ENCODE measurements around the gene PDE6A.

PDE6A gene

DNA sequence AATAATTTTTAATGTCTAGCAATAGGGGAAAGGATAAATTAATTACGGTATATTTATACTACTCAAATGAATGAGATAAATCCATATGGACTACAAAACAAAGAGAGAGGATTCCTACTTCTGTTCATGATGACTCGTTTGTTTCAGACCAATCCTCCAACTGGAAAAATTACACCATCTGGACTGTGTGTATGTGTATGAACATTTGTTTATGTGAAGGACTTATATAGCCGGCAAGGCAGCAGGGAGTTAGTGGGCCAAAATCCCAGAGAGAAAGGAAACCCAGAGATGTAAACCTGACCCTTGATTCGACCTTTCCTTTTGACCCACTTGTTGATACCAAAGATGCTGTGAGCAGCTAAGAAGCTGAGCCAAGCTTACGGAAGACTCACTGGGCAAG lies 20.1 kb downstream of the PDE6A start:
- DNase-seq = no peak

DNA sequence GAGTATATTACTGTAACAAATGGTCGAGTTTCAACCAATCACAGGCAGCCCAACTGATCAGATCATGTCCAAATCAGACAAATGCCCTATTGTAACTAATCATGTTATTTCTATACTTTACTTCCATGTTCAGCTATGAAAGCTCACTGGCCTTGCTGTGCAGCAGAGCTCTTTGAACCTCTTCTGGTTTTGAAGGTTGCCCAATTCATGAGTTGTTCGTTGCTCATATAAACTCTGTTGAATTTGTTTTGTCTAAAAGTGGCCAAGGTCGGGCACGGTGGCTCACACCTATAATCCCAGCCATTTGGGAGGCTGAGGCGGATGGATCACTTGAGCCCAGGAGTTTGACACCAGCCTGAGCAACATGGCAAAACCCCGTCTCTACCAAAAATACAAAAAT lies 21.6 kb downstream of the PDE6A start:
- no peak for DNase-seq

DNA sequence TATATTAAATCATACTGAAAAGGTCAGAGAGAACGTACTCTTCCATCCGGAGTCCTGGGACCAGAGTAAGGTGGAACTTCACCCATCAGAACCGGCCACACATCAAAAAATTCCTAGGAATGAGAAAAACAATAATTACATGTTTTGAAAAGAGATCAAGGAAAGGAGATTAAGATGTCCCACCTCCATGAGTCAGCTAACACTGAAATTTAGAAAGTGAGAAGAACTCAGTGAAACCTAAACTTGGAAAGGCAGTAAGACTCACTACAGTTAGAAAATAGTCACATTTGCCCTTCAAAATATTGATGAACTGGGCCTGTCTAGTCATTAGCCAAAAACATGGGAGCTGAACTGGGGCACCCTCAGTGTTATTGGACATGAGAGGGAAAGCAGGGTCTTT lies 23.0 kb downstream of the PDE6A start:
- DNase-seq = no peak

DNA sequence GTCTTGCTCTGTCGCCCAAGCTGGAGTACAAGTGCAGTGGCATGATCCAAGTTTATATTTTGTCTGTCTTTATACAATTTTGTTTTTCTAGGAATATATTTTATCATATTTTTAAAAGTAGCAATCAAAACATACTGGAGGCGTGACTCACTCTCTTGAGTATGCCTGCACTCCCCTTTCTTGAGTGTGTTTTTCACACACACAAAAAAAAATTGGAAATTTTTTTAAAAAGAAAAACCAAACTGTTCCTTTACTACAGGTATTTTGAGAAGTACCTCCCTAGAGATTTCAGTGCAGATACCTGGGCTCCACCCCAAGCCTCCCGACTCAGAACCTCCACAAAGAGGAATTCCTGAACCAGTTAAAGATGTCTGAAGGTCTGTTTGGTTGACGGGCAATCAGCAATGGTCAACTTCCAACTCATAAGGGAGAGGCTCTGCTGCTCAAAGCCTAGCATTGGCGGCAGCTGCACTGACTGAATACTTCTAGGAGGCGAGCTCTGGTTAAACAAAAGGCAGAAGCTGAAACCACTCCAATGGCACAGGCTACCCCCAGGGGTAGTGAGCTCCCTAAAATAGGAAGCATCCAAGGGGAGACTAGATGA lies 27.4 kb downstream of the PDE6A start:
- no peak for DNase-seq

DNA sequence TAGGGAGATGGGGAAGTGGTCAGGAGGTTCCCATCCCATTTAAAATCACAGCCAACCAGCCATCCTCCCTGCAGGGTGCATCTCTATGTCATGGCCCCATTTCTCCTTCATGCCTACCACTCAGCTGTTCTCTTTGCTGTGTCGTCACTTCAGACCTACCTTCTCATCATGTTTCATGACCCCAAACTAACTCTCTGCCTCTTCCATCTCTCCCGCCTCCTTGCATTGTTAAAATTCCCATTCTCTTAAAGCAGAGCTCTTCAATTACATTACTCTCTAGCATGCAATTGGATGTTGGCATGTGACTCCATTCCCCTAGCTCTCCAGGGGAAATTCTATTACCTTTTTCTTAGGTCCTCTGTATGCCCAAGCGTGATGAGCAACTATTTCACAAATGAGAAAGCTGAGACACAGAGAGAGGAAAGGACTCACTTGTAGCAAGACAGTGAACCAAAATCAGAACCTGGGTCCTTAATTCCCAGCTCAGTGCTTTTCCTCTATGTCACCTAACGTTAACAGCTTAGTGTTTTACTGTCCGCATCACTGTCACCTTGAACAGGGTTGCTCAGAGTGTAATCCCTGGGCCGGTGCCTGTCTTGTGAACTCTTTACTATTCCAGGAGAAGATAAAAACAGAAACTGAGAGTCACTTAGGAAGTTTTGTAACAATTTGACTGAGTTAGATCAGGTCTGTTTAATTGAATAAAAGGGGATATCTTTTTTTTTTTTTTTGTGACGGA lies 28.1 kb downstream of the PDE6A start:
- no peak for DNase-seq

DNA sequence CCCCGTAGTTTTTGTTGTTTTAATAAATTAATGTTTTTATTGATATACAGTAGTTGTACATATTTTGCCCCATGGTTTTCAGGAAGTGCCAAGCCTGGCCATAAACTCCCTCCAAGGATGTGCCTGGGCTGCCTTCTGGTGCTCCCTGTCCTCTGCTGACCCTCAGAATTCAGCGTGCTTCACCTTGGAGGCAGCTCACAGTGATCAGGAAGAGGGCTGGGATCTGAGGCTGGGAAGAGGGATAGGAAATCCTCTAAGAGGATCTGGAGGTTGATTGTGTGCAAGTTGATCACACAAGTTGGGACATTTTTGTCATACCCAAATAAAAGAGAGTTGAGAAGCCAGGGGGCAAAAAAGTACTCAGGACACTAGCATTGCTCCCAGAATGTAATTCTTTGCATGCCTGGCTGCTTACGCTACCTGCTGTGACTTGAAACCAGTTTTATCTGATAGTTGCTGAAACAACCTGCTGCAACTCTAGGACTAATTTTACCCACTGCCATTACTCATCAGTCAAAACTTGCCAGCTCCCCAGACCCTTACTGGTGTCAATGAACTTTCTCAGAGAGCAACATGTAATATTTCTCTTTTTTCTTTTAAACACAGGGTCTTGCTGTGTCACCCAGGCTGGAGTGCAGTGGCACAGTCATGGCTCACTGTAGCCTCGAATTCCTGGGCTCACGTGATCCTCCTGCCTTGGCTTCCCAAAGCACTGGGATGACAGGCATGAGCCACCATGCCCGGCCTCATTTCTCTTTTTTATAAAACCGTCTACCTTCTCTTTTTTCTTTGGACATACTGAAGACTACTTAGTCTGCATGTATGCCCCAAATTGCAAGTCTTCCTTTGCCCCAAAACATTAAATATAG lies 29.0 kb downstream of the PDE6A start:
- DNase-seq = peak; percentile 61

DNA sequence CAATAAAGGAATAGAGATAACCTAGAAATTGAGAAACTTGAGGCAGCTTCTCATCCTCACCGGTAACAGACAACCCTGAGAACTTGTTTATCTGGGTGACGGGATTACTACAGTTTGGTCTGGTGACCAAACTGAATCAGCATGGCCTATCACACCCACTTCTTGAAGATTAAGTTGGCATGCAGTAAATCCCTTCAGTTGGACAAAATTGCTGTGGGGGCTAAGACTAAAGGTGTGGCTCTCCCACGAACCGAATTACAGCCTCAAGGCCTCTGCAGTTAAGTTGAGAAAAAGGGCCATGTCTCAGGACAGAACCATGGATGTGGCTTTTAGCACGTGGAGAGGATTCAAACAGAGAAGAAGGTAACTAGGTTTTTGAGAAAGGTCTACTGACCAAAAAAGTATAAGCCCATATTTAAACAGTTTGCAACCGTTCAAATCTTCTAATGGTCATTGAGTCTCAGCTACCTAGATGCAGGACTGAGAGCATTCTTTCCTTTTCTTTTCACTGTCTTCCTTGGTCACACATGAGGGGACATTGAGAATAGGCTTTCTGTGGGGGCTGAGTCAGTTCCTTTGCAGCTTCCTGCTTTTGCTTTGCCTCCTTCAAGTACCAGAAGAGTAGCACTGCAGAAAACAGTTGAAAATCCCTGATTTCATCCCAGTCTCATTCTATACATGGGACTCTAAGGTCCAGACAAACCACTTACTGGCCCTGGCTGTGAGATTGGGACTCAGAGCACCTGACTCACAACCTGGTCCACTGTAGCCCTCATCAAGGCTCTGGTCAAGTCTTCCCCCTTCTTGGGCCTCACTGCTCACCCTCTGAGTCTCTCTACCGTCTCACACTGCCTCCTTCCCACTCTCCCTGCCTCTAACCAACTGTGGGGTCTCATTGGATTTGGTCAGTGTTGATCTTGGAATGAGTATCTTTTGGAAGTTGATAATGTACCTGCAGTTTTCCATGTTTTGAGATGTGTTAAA lies 30.9 kb downstream of the PDE6A start:
- no peak for DNase-seq

DNA sequence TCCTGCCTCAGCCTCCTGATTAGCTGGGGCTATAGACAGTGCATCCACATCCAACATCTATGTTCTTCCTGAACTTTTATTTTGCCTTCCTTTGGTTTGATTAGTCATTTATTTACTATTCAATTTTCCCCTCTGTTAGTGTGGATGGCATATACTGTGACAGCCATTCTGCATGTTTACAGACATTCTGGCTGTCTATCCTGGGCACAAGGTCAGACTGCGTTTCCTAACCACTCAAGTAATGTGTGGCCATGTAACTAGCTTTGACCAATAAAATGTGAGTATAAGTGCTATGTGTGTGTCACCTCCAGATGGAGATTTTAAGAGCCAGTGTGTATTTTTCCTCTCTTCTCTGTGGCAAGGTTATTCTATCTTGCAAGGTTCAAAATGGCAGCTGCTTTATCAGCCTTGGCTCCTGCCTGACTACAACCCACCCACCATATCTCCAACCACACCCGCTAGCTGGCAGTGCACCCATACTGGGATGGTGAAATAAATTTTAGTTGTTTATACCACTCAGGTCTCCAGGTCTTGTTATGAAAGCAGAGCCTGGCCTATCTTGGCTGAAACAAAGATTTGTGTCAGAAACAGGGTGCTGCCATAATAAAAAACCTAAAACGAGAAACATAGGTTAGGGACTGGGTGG lies 32.2 kb downstream of the PDE6A start:
- no peak for DNase-seq

DNA sequence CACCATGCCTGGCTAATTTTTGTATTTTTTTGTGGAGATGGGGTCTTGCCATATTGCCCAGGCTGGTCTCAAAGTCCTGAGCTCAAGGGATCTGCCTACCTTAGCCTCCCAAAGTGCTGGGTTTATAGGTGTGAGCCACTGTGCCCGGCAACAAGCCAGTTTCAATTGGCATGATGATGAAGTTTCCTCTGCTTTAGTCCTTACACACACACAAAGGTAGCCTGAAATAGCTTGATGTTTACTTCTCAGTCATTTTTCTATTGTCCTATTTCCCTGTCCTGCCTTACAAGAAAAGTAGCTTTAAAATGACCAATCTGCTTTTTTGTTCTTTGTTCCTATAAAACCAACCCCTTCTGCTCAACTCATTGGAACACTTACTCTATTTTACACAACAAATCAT lies 33.6 kb downstream of the PDE6A start:
- DNase-seq = no peak

DNA sequence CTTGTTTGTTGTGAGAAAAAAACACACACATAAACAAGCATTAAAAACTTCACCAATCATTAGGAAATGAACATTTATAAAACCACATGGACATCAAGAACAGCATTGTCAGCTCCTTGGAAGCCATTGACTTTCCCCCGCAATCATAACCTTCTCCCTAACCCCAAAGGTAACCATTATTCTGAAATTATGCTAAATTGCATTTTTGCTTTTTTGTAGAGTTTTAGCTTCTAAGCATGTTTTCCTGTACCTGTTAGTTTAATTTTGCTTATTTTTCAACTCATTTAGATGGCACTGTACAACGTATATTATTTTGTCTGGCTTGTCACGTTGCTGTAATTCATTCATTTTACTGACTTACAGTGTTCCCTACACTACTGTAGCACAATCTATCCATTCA lies 36.8 kb downstream of the PDE6A start:
- DNase-seq = no peak

DNA sequence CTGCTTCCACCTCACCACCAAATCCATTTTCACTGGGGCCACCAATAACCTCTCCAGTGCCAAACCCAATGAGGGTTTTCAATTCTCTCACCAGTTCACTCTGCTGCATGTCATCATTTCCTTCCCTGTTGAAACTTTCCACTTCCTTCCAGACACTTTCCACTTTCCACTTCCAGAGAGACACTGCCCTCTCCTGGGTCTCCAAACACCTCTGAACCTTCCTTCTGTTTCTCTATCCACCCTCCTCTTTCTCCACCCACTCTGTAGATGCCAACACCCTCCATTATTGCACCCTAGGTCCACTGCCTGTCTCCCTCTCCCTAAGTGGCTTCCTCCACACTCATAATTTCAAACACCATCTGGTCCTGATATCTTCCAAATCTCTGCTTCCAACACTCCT lies 39.6 kb downstream of the PDE6A start:
- DNase-seq = no peak

DNA sequence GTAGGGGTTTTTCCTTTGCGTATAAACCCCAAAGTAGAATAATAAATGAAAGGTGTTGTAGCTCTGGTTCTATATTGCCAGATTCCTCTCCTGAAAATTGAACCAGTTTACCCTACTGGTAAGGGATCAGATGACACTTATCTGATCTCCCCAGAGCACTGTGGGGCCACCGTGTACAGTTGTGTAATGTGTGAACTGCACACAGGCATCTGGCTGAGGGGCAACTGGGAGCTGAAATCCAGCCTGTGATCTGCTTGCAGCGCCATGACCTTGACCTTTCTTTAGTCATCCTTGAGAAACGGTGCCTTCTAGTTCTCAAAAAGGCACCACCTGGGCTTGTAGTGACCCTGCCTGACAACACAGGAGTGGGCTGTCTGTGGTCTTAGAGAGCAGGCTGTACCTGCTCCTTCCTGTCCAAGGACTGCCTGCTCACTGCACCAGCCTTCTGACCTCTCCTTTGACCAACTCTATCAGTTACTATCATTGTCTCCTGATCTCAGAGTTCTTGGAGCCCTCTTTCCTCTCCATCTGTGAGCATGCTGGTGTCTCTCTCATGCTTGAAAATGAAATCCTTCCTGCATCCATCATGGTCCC lies 40.2 kb downstream of the PDE6A start:
- no peak for DNase-seq

DNA sequence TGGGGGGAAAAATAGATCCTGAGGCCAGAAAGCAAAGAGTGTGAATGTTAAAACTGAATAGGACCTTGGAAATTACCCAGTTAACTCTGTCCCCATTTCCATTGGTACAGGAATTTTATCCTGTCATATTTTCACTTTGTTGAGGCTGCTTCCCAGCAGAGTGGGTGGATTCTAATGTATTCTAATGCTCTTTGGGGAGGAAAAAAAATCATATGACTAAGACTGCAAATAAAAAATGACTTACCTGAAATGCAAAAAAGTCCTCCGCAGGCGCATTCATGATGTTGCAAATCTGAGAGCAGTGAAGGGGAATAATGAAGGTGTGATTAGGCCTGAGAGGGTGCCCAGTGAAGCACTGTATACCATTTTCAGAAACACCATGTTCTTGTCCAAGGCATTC lies 41.2 kb downstream of the PDE6A start:
- DNase-seq = no peak

DNA sequence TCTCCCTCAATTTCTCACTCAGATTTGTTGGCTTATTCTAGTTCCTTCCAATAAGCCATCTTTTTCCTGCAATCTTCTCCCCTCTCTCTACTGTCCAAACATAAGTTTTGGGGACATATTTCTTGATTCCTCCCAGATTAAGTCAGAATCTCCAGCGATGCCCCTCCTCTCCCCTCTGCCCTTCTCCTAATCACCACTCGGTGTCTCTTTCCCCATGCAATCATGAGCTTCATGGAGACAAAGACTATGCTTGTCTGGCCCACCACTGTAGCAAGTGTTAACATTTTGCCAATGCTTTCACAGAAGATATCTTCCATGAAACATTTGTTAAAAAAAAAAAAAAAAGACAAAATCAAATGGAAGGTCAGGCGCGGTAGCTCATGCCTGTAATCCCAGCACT lies 42.4 kb downstream of the PDE6A start:
- DNase-seq = no peak

DNA sequence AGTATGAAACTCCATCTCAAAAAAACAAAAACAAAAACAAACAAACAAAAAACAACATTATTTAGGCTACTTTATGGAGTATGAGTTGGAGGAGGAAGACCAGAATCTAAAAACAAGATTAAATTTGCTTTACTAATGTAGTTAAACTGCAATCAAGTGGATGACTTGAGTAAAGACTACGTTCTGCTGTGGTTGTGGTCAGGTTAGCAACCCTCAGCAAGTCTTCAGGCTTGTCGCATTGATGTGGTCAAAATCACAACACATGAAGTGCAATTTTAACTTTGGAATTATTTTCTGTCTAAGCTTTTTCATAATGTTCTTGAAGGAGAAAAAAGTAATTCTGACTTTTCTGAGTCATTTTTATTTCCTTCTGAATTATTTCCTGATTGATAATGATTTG lies 43.1 kb downstream of the PDE6A start:
- DNase-seq = no peak

DNA sequence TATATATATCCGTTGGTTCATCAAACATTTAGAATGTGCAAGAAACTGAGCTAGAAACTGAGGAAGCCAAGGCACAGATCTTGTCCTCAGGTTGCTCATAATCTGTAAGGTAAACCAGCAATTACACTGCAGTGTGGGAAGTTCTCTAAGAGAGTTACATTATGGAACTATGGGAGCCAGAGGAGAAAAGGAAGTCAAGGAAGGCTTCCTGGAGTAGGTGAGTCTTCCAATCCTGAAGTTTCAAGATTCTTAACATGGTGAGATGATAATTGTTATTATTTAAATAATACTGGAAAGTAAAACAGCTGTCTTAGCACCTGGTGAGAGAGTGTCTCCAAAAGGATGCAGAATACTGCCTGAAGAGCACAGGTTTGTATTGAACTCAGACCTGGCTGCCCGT lies 44.2 kb downstream of the PDE6A start:
- DNase-seq = no peak

DNA sequence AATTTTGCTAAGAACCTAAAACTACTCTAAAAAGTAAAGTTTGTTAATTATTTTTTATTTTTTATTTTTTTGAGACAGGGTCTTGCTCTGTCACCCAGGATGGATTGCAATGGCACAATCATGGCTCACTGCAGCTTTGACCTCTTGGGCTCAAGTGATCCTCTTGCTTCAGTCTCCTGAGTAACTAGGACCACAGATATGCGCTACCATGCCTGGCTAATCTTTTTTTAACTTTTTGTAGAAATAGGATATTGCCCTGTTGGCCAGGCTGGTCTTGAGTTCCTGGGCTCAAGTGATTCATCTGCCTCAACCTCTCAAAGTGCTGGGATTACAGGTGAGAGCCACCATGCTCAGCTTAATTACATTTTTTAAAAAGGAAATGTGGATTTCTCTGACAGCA lies 45.8 kb downstream of the PDE6A start:
- no peak for DNase-seq

DNA sequence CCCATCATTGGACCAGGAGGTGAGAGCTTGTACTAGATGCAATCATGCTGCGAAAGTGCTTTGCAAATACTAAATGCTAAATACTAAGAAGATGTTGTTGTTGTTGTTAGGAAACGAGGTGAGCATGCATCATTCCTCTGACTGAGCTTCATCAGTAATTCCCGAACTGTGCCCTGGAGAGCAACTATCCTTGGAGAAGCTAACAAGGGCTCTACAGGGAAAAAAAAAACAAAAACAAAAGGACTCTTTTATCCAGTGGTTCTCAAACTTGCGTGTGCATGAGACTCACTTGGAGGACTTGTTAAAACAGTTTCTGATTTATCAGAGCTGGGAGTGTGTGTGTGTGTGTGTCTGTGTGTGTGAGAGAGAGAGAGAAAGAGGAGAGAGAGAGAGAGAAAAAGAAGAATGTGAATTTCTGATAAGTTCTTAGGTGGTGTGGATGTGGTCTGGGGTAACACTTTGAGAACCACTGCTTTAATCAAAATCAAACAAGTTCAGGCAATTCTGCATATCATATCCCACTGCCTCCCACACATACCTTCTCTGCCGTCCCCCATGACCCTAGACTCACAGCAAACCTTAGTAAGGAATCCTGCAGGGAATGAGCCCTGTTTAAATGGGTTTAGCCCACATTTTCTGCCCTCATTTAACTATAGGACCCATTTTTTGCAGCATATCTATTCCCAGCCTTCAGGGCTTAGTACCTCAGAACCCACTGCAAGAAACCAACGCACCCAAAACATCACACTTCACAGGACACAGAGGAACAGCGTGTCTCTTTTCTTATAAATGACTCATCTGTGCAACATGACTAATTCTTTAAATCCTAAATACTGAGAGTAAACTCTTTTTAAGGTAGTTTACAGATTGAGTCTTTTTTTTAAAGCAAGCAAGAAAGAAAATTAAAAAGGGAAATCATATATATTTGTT lies 48.9 kb downstream of the PDE6A start:
- DNase-seq = peak; percentile 22

DNA sequence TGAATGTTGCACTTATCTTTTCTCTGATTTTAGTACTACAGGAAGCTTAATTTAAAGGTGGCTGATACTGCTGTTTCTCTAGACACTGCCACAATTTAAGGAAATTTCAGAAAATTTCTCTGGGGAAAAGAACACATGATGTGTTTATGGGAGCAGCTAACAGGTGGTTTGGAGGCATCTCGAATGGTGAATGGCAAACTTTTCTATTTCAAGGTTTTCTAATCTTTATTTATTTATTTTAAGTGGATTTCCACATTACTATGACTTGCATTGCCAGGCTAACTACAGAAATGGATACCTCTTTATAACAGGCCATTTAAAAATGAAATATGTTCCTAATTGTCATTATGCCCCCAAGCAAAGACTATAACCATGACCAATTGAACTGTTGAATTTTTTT lies 50.4 kb downstream of the PDE6A start:
- no peak for DNase-seq

DNA sequence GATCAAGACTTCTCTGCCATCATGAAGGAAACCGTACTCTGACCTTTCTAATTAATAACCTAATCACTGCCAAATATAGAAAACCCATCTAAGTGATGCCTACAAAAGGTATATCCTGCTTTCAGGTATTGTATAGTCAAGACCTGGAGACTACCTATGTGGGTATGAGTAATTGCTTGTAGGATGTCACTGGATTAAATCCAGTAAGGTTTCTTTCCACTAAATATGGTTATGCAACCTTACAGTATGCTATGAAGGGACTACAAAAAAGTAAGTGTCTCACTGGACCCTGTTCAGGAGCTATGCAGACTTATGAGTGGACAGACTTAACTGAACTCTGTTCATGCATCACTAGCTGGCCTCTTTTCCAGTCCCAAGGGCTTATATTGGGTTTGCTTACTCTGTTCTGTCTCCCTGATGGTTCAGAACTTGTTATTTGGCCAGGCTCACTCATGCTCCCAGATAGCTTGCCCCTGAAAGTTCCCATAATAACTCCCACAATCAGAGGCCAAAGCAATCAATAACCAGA lies 51.1 kb downstream of the PDE6A start:
- DNase-seq = no peak

Data from EL (cell line).